DOHH2 (cell line): ENCODE measurements around the gene ARAP3.

Source experiments
- H3F3A ChIP-seq: fragments of 200-600 bp; sonication (generic), shearing (Covaris generic); 2 replicates; pipeline ENCODE4 v1.6.0; 2016; ENCODE audit warnings: antibody characterized with exemption, mild to moderate bottlenecking; ENCODE audit not compliant: control insufficient read depth, insufficient read depth
- H3K27ac ChIP-seq: fragments of 200-600 bp; sonication (generic); 2 replicates; pipeline ENCODE4 v1.5.1; 2014; ENCODE audit warnings: low read depth, mild to moderate bottlenecking, low read length, moderate library complexity
- H3K27me3 ChIP-seq: fragments of 200-600 bp; sonication (generic); 2 replicates; pipeline ENCODE4 v1.6.1; 2014; ENCODE audit warnings: mild to moderate bottlenecking, low read length, mixed read lengths; ENCODE audit not compliant: control insufficient read depth
- H3K36me3 ChIP-seq: fragments of 200-600 bp; sonication (generic); 2 replicates; pipeline ENCODE4 v1.6.1; 2014; ENCODE audit warnings: mild to moderate bottlenecking, low read length, moderate library complexity, mixed read lengths; ENCODE audit not compliant: control insufficient read depth
- H3K4me1 ChIP-seq: fragments of 200-600 bp; sonication (generic); 2 replicates; pipeline ENCODE4 v1.6.1; 2014; ENCODE audit warnings: mild to moderate bottlenecking, low read length, mixed read lengths; ENCODE audit not compliant: control insufficient read depth
- H3K4me2 ChIP-seq: fragments of 200-600 bp; sonication (generic); 2 replicates; pipeline ENCODE4 v1.6.0; 2014; ENCODE audit warnings: mild to moderate bottlenecking, low read length, moderate library complexity
- H3K4me3 ChIP-seq: fragments of 200-600 bp; sonication (generic); 2 replicates; pipeline ENCODE4 v1.5.1; 2014; ENCODE audit warnings: mild to moderate bottlenecking, low read length, mixed read lengths
- H3K79me2 ChIP-seq: fragments of 200-600 bp; sonication (generic); 2 replicates; pipeline ENCODE4 v1.6.1; 2014; ENCODE audit warnings: mild to moderate bottlenecking, low read length, mixed read lengths; ENCODE audit not compliant: control insufficient read depth
- H3K9me2 ChIP-seq: fragments of 200-600 bp; sonication (generic); replicated peaks from 2 replicates; pipeline ENCODE4 v1.6.1; 2014; ENCODE audit warnings: mild to moderate bottlenecking, low read length, mixed read lengths; ENCODE audit not compliant: control insufficient read depth
- H3K9me3 ChIP-seq: fragments of 200-600 bp; sonication (generic); 2 replicates; pipeline ENCODE4 v1.6.1; 2014; ENCODE audit warnings: antibody characterized with exemption, low read length, mixed read lengths; ENCODE audit not compliant: control insufficient read depth, insufficient read depth
- H4K20me1 ChIP-seq: fragments of 200-600 bp; sonication (generic); 2 replicates; pipeline ENCODE4 v1.6.0; 2014; ENCODE audit warnings: low read depth, mild to moderate bottlenecking, antibody characterized with exemption, low read length, moderate library complexity; ENCODE audit not compliant: control insufficient read depth, insufficient read depth
- EZH2phosphoT487 ChIP-seq: fragments of 200-600 bp; sonication (generic); IDR thresholded peaks from 2 replicates; pipeline ENCODE4 v1.6.1; 2017; ENCODE audit warnings: borderline replicate concordance, mild to moderate bottlenecking, antibody characterized with exemption, low read length, moderate library complexity, mixed read lengths
- TF ChIP-seq, protein P1 (sequence below): fragments of 200-600 bp; sonication (generic); IDR thresholded peaks from one replicate; pipeline ENCODE4 v1.5.1; 2014; ENCODE audit warnings: antibody characterized with exemption, mild to moderate bottlenecking, low read depth, low read length; ENCODE audit not compliant: poor library complexity, severe bottlenecking

Gene ARAP3

GRCh38 chr5:141646026-141646425 is 36.0 kb downstream of the ARAP3 start:
- Histone ChIP-seq H4K20me1 (no peaks in the 10 kb centered on the region), H3K4me2 (no peak overlapping the region), H3F3A (peaks cover 9% of the 10 kb centered on the region), H3K36me3 (peaks cover 11% of the 10 kb centered on the region; the same call in 1 of the 2 replicates), H3K9me2 (no peaks in the 10 kb centered on the region), H3K79me2 (no peaks in the 10 kb centered on the region), H3K4me3 (no peak overlapping the region), H3K27ac (no peak overlapping the region), H3K27me3 (no peaks in the 10 kb centered on the region), H3K4me1 (peaks cover 9% of the 10 kb centered on the region; the same call in 1 of the 2 replicates), H3K9me3 (no peaks in the 10 kb centered on the region)
- no peak for TF ChIP-seq EZH2phosphoT487
- TF ChIP-seq, protein P1, sequence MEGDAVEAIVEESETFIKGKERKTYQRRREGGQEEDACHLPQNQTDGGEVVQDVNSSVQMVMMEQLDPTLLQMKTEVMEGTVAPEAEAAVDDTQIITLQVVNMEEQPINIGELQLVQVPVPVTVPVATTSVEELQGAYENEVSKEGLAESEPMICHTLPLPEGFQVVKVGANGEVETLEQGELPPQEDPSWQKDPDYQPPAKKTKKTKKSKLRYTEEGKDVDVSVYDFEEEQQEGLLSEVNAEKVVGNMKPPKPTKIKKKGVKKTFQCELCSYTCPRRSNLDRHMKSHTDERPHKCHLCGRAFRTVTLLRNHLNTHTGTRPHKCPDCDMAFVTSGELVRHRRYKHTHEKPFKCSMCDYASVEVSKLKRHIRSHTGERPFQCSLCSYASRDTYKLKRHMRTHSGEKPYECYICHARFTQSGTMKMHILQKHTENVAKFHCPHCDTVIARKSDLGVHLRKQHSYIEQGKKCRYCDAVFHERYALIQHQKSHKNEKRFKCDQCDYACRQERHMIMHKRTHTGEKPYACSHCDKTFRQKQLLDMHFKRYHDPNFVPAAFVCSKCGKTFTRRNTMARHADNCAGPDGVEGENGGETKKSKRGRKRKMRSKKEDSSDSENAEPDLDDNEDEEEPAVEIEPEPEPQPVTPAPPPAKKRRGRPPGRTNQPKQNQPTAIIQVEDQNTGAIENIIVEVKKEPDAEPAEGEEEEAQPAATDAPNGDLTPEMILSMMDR = no peak

- H3F3A ChIP-seq = peaks cover 15% of the 10 kb centered on the region
- peaks cover 14% of the 10 kb centered on the region for H3K4me1 ChIP-seq
- peaks cover 40% of the 10 kb centered on the region for H3K36me3 ChIP-seq
- no peak overlapping the region for H3K27ac ChIP-seq
- H3K79me2 ChIP-seq = peaks cover 22% of the 10 kb centered on the region
- no peak overlapping the region for H3K4me3 ChIP-seq
- H3K27me3 ChIP-seq = no peaks in the 10 kb centered on the region
- TF ChIP-seq EZH2phosphoT487 = no peak
- TF ChIP-seq, protein P1 = no peak
- H3K9me3 ChIP-seq = no peaks in the 10 kb centered on the region
- H3K9me2 ChIP-seq = no peaks in the 10 kb centered on the region
- H3K4me2 ChIP-seq = no peak overlapping the region
- H4K20me1 ChIP-seq = no peaks in the 10 kb centered on the region
Observed at GRCh38 chr5:141641634-141642267, 40.3 kb downstream of the ARAP3 start.

DNA sequence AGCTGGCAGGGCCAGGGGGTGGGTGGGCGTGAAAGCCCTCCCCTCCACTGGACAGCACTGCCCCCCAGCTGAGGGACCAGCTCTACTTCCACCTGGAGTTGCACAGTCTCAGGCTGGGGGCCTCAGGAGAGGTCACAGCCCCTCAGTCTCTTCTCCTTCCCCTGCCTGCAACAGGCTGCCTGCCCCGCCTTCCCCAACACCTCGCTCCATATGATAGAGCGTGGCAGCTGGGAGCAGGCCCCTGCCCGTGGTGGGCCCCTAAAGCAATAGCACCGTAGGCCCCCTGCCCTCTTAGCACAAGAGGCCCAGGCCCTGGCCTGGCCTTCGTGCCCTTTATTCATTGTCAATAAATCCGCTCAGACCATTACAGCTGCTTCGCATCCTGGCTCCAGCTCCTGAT is 41.3 kb downstream of the ARAP3 start:
- H3K9me2 ChIP-seq = no peaks in the 10 kb centered on the region

More for the DNA sequence above, 41.3 kb downstream of the ARAP3 start:
- peaks cover 18% of the 10 kb centered on the region for H3K4me1 ChIP-seq
- TF ChIP-seq, protein P1 = no peak
- no peak for TF ChIP-seq EZH2phosphoT487
- H3K4me2 ChIP-seq = no peak overlapping the region
- H3F3A ChIP-seq = peaks cover 15% of the 10 kb centered on the region
- H3K36me3 ChIP-seq = peaks cover 46% of the 10 kb centered on the region
- peaks cover 6% of the 10 kb centered on the region; the same call in 1 of the 2 replicates for H4K20me1 ChIP-seq
- no peaks in the 10 kb centered on the region for H3K9me3 ChIP-seq
- H3K4me3 ChIP-seq = no peak overlapping the region
- no peaks in the 10 kb centered on the region for H3K27me3 ChIP-seq
- H3K27ac ChIP-seq = no peak overlapping the region
- H3K79me2 ChIP-seq = peaks cover 32% of the 10 kb centered on the region
